NCI-H2196 treated with DMSO at 0.1 percent for 48 hours (cell line): ENCODE measurements around the gene BTN1A1.
A peak's percentile ranks its signal among the peaks of the same experiment; 100 is the strongest.
"Not testable (repeated sequence)": the region's sequence is repeated elsewhere in the genome, so short reads cannot be mapped to it uniquely, and the experiment has no call there.

Experiments
- DNase-seq: peaks from one replicate; lab custom pipeline; 2025; ENCODE audit not compliant: unreplicated experiment; lab: John Stamatoyannopoulos, UW

The BTN1A1 gene

DNA sequence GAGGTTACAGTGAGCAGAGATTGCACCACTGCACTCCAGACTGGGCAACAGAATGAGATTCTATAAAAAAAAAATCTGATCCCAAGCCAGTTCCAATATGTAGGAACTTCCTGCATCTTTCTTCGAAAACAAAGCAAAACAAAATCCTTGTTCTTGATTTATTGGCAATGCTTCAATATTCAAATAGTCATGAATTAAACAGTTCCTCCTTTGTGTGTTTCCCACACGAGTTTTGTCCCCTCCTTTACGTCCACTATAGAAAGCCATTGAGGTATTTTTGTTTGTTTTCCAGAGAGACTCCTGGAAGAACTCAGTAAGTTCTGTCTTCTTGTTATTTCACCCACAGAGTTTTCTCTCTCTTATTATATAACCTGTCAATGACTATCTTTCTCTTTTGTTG is 7.6 kb downstream of the BTN1A1 start:
- no peak for DNase-seq

DNA sequence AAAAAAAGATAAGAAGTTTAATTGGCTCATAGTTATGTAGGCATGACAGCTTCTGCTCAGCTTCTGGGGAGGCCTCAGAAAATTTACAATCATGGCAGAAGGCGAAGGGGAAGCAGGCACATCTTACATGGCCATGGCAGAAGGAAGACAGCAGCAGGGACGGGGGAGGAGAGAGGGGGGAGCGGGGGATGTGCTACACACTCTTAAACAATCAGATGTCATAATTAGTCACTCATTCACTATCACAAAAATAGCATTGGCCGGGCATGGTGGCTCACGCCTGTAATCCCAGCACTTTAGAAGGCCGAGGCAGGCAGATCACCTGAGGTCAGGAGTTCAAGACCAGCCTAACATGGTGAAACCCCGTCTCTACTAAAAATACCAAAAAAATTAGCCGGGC is 10.9 kb downstream of the BTN1A1 start:
- not testable (repeated sequence) for DNase-seq

DNA sequence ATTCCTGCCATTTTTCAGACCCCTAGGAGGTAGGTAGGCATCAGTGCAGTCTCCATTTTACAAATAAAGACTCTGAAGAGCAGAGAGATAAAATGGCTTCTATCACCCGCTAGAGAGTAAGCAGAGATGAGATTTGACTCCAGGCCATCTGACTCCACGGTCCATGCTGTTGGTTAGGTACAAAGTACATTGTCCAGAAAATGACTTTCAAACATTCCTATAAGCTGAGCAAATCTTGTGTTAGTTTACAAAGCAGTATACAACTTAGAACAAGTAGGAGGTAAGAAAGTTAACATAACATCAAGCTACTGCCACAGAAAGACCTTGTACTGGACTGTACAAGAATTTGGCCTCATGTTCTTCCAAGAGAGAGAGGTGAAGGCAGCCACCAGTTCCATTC is 14.9 kb downstream of the BTN1A1 start:
- no peak for DNase-seq

DNA sequence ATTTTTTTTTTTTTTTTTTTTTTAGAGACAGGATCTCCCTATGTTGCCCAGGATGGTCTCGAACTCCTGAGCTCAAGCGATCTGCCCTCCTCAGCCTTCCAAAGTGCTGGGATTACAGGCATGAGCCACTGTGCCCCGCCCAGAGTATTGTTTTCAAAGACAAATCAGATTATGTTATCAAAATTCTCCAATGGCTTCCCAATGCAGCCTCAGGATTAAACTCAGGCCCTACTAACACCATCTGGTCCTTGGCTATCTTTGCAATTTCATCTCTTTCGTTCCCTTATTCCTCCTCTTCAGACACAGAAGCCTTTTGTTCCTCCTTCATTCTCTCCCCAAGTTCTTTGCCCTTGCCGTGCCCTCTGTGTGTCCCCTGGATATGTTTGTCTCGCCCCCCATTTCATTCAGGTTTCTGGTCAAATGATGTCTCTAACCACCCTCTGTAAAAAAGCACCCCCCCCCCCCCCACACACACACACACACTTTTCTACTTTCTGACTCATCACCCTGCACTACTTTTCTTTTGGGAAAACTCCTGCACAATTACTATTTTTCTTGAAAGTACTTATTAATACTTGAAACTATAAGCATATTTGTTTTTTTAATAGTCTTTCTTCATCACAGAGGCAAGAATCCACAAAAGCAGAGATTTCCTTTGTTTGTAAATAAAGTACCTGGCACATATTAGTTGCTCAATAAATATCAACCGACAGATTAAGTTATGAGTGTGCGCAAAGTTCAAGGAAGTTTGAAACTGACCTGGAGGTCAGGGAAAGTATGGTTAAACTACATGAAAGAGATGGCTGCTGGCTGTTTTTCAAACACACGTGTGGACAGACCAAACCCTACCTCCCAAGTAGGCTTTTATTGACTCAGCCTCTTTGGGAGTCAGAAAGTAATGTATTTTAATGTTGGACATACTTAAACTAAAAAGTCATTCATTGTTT is 16.7 kb downstream of the BTN1A1 start:
- DNase-seq, result no peak

DNA sequence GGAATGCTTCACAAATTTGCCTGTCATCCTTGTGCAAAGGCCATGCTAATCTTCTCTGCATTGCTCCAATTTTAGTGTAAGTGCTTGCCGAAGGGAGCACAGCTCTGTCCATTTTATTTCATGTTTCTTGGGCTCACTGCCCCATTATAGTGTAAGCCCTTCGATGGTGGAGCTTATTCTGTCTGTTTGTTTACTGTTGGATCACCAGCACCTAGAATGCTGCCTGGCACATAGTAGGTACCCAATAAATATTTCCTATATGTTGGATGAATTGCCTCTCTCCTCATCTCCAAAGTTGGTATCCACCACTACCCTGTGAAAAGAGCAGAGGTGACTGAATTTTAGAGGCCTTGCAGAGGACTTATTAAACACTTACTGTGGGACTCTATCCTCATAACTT is 19.3 kb downstream of the BTN1A1 start:
- no peak for DNase-seq

DNA sequence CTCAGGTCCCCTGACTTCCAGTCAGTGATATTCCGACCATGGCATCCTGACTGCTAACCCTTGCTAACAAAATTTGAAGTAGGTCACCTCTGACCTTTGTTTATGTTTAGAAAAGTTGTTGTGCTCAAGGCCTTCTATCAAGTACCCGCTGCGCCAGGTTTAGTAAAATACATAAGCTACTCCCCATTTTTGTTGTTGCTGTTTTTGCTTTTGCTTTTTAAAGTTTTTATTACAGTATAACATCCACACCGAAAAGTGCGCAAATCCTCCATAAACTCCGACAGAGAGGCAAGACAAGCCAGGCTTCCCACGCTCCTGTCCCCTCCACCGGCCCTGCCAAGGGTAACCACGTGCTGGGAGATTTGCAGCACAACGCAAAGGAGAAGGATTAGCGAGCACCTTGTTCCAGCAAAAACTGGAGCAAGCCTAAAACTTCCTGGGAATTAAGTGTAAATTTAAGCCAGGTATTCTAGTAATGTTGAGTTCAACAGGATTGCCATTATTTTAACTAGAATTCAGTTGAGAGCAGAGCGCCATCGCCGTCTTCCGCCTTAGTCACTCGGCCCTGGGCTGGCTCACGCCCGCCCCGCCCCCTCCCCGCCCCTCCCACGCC is 20.2 kb downstream of the BTN1A1 start:
- no peak for DNase-seq

DNA sequence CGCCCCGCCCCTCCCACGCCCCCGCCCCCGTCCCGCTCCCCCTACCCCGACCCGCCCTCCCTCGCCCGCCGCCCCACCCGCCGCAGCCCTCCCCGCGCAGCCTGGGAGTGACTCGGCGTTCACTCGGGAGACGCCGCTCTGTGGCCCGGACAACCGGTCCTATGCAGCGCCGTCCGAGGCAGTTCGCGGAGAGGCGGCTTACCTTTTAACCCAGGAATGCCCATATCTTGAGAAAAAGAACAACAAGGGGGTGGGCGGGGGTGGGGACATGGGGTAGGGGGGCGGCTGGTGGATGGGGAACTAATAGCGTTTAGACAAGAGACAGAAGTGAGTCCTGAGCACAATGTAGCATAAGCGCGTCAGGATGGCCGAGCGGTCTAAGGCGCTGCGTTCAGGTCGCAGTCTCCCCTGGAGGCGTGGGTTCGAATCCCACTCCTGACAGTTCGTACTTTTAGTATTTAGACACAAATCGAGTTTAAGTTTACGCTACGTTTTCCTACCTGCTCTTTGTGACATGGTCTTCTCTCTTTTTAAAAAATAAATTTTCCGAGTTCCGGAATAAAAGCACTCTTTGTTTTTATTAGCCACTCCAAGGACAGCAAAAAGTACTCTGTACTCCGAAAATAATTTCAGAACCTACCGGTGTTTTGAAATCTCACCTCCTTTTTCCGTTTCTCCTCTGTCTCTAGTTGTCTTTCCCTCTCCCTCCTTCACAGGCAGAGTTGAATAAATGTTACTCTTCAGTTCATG is 20.9 kb downstream of the BTN1A1 start:
- peak; percentile 58 for DNase-seq

DNA sequence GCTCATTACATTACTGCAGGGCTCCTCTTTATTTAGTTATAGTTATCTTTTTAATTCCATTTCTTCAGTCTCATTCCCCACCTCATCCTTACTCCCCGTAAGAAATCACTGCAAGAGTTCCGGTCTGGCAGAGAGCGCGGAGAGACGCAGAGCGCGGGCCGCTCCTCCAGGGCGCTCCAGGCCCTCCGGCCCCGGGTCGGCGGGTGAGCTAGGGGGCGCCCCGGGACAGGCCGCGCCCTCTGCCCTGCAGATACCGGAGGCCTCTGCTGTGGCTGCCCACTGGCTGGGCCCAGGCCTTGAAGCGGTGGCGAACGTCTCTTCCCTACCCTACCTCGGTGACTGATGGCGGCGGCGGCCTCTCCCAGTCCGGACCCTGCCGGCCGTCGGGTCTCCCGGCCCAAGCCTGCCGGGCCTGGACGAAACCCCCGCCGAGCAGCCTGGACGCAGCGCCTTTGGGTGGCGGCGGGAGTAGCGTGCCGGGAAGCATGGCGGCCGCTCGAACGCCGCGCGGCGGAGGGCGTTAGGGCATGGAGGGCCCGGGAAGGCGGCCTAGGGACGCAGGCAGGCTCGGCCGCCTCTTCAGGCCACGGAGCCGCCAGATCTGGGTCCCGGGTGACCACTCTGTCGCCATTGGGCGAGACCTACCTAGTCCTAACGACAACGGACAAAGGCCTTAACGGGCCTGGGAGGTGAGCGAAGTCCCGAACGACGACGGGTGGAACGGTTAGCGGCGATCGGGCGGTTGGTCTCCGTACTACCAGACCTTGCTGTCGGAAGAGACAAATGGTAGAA is 21.7 kb downstream of the BTN1A1 start:
- DNase-seq, result no peak

DNA sequence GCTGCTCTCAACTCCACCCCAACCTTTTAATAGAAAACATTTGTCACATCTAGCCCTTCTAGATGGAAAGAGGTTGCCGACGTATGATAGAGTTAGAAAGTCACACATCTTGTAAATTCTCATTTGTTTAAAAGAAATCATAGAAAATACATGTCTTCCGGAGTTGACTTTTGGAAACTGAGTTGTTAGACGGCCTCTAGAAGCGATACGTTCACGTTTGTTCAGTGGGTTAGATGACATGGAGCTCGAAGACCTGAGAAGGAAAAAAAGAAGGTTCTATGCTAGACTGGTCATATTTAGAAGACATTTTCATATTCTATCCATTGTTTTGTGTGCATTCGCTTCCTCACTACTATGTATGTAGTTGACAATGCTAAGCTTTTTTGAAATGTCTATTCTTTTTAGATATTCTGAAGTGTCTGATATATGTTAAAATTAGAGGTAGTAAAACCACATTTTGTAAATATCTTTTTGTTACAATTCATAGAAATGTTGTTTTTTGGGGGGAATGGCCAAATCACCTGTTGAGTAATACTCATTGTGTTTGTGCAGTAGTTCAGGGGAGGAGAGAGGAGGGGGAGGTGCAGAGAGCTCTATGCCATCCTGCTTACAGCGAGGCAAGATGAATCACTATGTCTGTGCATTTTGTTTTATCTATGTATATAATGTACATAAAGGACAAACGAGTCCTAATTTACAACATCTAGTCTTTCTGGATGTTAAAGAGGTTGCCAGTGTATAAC is 22.6 kb downstream of the BTN1A1 start:
- DNase-seq, result not testable (repeated sequence)

DNA sequence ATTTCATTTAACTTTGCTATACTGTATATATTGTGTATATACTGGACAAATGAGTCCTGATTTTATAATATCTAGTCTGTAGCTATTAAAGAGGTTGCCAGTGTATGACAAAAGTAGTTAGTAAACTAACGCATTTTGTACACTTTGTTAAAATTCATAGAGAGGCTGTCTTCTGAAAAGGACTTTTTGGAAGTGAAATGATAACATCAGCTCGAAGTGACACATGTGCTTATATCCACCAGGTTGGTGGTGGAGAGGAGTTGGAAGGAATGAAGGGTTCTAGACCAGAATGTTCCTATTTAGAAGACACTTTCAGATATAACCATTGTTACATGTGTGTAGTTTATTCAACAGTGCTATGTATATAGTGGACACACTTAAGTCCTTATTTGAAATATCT is 24.2 kb downstream of the BTN1A1 start:
- not testable (repeated sequence) for DNase-seq

DNA sequence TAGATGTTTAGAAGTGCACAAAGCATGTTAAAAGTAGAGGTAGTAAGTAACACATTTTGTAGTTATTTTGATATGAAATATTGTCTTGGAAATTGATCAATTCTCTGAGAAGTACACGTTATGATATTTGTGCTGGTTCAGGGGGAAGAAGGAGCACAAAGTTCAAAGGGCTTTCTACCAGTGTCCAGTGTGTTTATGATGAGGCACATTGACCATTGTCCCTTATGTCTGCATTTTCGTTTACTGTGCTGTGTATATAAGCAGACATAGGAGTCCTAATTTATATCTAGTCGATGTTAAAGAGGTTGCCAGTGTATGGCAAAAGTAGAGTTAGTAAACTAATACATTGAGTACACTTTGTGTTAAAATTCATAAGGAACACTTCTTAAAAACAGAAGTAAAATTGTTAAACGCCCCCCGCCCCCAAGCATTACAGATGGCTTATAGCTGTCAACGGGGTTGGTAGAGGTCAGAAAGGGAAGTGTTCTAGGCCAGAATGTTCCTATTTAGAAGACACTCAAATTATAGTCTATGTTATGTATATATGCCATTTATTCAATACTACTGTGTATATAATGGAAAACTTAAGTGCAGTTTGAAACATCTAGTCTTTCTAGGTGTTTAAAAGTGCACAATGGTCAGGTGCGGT is 24.7 kb downstream of the BTN1A1 start:
- no peak for DNase-seq

DNA sequence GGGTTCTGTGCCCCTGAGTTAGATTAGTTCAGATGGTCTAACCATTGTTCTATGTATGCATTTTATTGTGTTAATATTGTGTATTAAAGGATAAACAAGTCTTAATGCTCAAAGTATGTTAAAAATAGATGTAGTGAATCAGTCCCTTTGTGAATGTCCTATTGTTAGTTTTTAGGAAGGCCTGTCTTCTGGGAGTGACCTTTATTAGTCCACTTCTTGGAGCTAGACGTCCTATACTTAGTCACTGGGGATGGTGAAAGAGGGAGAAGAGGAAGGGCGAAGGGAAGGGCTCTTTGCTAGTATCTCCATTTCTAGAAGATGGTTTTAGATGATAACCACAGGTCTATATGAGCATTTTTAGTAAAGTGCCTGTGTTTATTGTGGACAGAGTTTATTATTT is 25.7 kb downstream of the BTN1A1 start:
- no peak for DNase-seq

DNA sequence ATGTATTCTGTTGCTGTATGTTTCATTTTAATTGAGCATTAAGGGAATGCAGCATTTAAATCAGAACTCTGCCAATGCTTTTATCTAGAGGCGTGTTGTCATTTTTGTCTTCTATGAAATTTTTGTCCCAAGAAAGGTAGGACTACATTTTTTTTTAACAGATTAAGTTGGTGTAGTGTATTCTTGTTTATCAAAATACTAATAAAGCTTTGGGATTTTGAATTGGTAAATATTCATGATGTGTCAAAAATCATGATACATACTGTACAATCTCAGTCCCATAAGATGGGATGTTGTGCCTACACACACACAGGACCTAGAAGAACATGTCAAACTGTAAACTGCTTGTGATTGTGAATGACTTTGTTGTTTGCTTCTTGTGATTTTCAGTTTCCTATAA is 26.8 kb downstream of the BTN1A1 start:
- DNase-seq, result no peak

DNA sequence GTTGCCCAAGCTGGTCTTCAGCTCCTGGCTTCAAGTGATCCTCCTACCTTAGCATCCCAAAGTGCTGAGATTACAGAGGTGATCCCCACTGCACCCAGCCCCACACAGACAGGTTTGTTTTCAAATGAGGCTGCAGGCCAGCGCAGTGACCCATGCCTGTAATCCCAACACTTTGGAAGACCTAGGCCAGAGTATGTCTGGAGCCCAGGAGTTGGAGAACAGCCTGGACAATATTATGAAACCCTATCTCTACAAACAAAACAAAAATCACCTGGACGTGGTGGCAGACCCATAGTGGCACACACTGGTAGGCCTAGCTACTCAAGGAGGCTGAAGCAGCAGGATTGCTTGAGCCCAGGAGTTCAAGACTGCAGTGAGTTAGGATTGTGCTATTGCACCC is 30.1 kb downstream of the BTN1A1 start:
- no peak for DNase-seq

DNA sequence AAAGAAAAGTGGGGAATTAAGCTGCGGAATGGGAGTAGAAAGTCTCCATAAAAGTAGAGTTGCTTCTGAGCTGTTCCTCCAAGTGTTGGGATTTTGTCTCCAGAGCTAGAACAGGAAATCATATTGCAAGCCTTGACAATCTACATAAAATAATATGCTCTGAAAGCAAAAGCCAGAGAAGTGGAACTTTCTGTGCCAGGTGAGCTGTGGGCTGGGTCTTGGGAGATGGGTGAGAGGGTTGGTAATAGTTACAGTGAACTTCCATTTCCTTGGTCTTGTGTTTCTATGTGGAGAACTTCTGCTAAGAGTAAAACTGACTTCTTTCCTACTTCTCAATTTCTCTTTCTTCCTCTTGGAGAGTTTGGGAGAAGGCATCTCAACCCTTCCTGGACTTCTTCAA is 31.8 kb downstream of the BTN1A1 start:
- DNase-seq, result no peak

DNA sequence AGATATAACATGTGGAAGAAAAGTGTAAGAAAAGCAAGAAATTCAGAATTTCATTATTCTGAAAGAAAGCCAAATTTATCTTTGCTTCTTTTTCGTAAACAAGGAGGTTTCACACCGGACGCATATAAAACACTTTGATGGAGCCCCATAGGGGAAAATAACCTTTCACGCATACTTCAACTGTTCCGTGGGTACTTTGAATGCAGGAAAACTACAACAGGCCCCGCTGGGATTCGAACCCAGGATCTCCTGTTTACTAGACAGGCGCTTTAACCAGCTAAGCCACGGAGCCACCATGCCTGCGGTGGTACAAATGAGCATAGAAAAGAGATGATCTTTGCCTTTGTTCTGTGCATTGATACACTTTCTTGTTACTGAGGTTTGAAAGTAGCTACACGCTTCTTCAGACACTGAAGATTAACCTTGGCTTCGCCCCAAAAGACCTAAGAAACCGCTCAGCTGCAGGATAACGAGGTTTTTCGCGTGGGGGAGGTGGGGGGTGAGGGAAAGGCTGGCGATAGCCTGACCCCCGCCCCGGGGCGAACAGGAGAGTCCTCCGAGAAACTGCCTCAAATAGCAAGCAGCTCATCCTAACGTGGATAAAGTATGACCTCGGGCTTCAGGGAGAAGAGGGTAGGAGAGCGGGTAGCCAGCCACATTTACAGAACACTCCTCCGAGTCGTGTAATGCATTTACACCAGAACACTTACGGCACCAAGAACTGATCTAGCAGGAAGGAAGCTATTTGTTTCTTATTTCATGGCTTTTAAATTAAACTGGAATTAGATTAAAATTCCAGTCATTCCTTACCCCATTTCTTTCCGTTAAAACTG is 32.8 kb downstream of the BTN1A1 start:
- DNase-seq, result peak; percentile 25

DNA sequence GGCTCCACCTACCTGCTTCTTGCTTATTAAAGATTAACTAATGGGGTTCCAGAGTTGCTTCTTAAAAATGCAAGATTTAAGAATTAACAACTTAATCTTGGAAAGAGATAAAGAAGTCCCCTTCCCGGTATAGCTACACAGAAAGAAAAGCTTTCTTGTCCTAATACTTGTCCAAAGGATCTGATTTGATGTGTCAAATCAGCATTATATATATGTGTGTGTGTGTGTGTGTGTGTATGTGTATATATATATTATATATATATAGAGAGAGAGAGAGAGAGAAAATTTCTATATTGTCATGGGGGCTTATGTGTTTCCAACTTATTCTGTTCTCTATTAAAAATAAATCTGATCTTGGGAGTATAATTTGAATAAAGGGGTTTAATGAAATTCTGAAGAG is 33.4 kb downstream of the BTN1A1 start:
- DNase-seq, result no peak

DNA sequence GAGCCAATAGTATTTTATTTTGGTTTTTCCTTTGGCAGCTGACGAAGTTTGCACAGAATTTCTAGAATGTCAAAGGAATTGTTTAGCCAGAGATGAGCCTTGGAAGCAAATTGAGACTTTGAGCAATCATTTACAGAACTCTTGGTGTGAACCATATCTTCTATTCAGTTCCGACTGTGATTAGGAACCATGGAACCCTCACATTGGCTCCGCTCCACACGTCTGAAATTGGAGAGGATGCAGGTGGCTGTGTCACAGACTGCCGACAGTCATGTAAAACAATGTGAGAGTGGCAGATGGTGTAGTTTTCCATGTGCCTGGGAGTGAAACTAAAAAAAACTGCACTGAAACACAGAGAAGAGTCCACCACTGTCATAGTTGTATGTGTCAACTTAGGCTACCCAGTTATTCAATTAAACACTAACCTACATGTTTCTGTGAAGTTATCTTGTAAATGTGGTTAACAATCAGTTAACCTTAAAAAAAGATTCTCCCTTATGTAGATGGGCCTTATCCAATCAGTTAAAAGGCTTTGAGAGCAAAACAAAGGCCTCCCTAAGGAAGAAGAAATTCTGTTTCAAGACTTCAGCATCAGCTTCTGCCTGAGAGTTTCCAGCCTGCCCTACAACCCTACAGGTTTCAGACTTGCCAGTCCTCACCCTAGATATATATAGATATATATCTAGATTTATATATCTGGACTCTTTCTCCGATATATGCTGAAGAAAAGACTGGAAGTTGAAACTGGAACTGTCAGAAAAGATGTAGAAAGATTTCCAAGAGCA is 34.8 kb downstream of the BTN1A1 start:
- no peak for DNase-seq
